ENCODE results near the gene EIF4G1. TPM values are rescaled to one million over a fixed set of nuclear protein-coding genes. Genes with fewer than 3 reads are reported as not detected.
"Not testable (repeated sequence)": the region's sequence is repeated elsewhere in the genome, so short reads cannot be mapped to it uniquely, and the experiment has no call there.

Gene EIF4G1
- total RNA-seq: 274 TPM
- long read RNA-seq, full-length matches to known transcripts: 11 of 114 reads
- long read RNA-seq, partial matches to known transcripts: 89 of 114 reads
- long read RNA-seq, other reads (novel, unspliced or antisense): 14 of 114 reads

DNA sequence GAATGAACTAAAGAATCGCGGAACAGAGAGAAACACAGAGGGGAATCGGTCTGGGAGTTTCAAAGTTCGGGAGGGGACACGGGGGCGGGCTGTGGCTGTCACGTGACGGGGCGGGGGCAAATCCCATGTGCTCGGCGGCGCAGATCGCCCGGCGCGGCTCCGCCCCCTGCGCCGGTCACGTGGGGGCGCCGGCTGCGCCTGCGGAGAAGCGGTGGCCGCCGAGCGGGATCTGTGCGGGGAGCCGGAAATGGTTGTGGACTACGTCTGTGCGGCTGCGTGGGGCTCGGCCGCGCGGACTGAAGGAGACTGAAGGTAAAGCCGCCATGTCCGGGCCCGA, at the start of gene EIF4G1:
EIF4G1 (plus strand) TSS at position 244 of the 337 bp plus-strand sequence. CDS start 1,191 bp downstream, outside the sequence.
- peak; percentile 98 for DNase-seq (ENCODE audit: missing footprints)
- peak; percentile 94 for ATAC-seq
- intact Hi-C loops (cut with DNase I): loop anchor here (1.0 kb wide), 1 partner anchor 15 kb away; the partner anchor contains the start of gene PSMD2

GRCh38 chr3:184267249-184267648, 47.2 kb upstream of the EIF4G1 start:
- intact Hi-C loops (cut with DNase I); ATAC-seq; DNase-seq (ENCODE audit: missing footprints): not testable (repeated sequence)

- DNase-seq (ENCODE audit: missing footprints) (no peak), ATAC-seq (no peak)
- intact Hi-C loops (cut with DNase I): no loop called here
Measured at GRCh38 chr3:184272269-184272668, 42.1 kb upstream of the EIF4G1 start.

- ATAC-seq (no peak), DNase-seq (ENCODE audit: missing footprints) (no peak)
- intact Hi-C loops (cut with DNase I): no loop called here
Measured at GRCh38 chr3:184275381-184275701, 39.1 kb upstream of the EIF4G1 start.

- no peak for ATAC-seq
- DNase-seq (ENCODE audit: missing footprints): no peak
- intact Hi-C loops (cut with DNase I): no loop called here
Measured at GRCh38 chr3:184275961-184276910, 38.2 kb upstream of the EIF4G1 start, which contains the start of gene ECE2. Gene ECE2, plus strand, starts transcription at chr3:184276022. Its CDS starts 132 bp downstream, at chr3:184276154.

DNA sequence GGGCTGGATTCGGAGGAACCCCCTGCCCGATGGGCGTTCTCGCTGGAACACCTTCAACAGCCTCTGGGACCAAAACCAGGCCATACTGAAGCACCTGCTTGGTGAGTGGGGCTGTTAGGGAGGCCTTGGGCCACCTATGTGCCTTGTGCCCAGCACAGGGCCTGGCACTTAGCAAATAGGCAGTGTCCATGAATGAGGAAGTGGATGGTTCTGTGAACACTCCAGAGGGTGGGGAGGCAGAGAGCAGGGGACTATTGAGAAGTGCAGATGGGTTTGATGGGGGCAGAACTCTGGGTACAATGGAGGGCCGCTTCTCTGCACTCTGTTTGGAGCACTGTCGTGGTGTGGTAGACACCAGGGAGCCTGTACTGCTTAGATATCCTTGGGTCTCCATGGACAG, 37.0 kb upstream of the EIF4G1 start:
- intact Hi-C loops (cut with DNase I): no loop called here
- ATAC-seq: no peak
- no peak for DNase-seq (ENCODE audit: missing footprints)

DNA sequence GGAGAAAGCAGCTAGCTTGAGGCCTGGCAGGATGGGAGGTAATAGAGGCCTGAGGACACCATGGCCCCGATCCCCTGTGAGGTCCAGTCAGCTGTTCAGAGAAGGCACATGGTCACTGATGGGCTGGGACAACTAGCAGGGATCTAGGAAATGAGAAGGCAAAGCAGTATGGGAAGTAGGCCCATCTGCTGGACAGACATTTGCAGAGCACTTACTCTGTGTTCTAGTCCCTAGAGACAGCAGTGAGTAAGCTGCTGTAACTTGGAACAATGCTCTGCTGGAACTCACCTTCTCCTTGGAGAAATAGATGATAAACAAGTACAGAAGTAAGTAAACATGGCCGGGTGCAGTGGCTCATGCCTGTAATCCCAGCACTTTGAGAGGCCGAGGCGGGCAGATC, 31.5 kb upstream of the EIF4G1 start:
- DNase-seq (ENCODE audit: missing footprints): no peak
- intact Hi-C loops (cut with DNase I): no loop called here
- ATAC-seq: no peak

DNA sequence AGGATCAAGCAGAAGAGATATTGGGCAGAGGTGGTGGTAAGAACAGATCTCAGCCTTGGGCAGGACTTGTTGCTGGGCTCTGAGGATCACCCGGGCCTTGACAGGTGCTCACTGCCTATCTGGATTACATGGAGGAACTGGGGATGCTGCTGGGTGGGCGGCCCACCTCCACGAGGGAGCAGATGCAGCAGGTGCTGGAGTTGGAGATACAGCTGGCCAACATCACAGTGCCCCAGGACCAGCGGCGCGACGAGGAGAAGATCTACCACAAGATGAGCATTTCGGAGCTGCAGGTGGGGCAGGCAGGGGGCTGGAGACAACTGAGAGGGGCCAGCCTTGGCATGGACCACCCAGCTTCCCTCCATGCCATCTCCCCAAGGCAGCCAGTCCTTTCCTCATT, 30.7 kb upstream of the EIF4G1 start:
- intact Hi-C loops (cut with DNase I): no loop called here
- ATAC-seq (no peak), DNase-seq (ENCODE audit: missing footprints) (no peak)

DNA sequence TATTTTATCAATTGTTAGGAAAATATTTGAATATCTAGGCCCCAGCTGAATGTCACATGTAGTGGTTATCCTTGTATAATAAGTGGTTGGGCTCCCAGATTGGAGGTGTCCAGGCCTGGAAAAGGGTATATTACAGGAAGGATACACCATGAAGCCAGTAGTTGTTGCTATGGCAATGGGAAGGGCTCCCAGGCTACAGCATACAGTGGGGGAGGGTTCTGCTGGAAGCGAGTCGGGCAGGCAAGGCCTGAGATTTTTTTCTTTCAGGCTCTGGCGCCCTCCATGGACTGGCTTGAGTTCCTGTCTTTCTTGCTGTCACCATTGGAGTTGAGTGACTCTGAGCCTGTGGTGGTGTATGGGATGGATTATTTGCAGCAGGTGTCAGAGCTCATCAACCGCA, 29.7 kb upstream of the EIF4G1 start:
- intact Hi-C loops (cut with DNase I): no loop called here
- no peak for DNase-seq (ENCODE audit: missing footprints)
- ATAC-seq: peak; percentile 37

DNA sequence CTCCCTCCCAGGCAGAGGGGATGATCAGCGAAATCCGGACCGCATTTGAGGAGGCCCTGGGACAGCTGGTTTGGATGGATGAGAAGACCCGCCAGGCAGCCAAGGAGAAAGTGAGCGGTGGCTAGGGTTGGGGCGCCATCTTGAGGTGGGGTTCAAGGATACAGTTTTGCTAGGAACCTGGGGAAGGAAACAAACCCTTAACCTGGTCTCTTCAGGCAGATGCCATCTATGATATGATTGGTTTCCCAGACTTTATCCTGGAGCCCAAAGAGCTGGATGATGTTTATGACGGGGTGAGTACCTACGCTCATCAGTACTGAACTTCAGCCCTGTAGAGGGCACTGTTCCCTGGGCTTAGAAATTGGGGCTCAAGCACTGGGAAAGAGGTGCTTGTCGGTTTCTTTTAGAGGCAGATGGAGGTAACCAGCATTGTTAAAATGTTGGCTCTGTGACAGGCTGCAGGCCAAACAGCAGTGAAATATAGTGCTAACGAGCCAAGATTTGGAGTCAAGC, 24.9 kb upstream of the EIF4G1 start:
- DNase-seq (ENCODE audit: missing footprints) (no peak), ATAC-seq (peak; percentile 18)
- intact Hi-C loops (cut with DNase I): no loop called here

DNA sequence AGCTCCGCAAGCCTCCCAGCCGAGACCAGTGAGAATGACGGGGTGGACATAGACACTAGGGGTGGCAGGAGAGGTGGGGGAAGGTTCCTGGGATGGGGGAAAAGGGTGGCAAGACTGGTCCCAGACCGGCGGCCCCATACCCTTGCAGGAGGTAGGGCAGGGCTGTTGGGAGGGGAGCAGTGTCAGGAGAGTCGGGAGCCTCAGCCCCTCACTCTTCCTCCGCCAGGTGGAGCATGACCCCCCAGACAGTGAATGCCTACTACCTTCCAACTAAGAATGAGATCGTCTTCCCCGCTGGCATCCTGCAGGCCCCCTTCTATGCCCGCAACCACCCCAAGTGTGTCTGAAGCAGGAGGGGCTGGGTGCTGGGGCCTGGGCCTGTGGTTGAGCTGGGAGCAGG, 24.1 kb upstream of the EIF4G1 start:
- DNase-seq (ENCODE audit: missing footprints) (no peak), ATAC-seq (no peak)
- intact Hi-C loops (cut with DNase I): no loop called here

GRCh38 chr3:184291044-184291737, 23.2 kb upstream of the EIF4G1 start:
- no peak for DNase-seq (ENCODE audit: missing footprints)
- ATAC-seq: no peak
- intact Hi-C loops (cut with DNase I): no loop called here

GRCh38 chr3:184291738-184292445, 22.5 kb upstream of the EIF4G1 start:
- DNase-seq (ENCODE audit: missing footprints): no peak
- intact Hi-C loops (cut with DNase I): no loop called here
- no peak for ATAC-seq

- ATAC-seq (no peak), DNase-seq (ENCODE audit: missing footprints) (no peak)
- intact Hi-C loops (cut with DNase I): loop anchor here (5.0 kb wide), 1 partner anchor 398 kb away; no protein-coding TSS in a partner anchor
Measured at GRCh38 chr3:184295771-184296170, 18.6 kb upstream of the EIF4G1 start.

DNA sequence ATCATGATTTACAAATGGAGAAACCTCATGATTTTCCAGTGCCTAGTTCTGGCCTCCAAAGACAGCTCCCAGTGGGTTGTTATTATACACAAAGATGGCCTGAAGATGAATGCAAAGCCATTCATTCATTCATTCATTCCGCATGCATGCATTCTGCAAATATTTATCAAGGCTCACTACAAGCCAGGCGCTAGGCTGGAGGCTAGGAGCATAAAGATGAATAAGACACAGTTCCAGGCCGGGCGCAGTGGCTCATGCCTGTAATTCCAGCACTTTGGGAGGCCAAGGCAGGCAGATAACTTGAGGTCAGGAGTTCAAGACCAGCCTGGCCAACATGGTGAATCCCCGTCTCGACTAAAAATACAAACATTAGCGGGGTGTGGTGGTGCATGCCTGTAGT, 17.8 kb upstream of the EIF4G1 start:
- ATAC-seq: no peak
- intact Hi-C loops (cut with DNase I): loop anchor here (5.0 kb wide), 1 partner anchor 399 kb away; no protein-coding TSS in a partner anchor
- DNase-seq (ENCODE audit: missing footprints): no peak

GRCh38 chr3:184298759-184299487, 15.5 kb upstream of the EIF4G1 start, which contains the start of gene PSMD2:
Gene PSMD2, plus strand, starts transcription at chr3:184299241. Its CDS starts 26 bp downstream, at chr3:184299267.
- intact Hi-C loops (cut with DNase I): loop anchor here (1.0 to 5.0 kb wide), 3 partner anchors 15 to 402 kb away; partner anchors contain the start of genes ABCF3 and EIF4G1
- DNase-seq (ENCODE audit: missing footprints) (peak; percentile 99), ATAC-seq (peak; percentile 99)

GRCh38 chr3:184299488-184300377, 14.7 kb upstream of the EIF4G1 start:
- intact Hi-C loops (cut with DNase I): loop anchor here (1.0 to 5.0 kb wide), 3 partner anchors 15 to 402 kb away; partner anchors contain the start of genes ABCF3 and EIF4G1
- ATAC-seq: no peak

More at GRCh38 chr3:184299488-184300377, 14.7 kb upstream of the EIF4G1 start:
- DNase-seq (ENCODE audit: missing footprints): no peak
